ENCODE results near the gene ADAM12. TPM values are rescaled to one million over a fixed set of nuclear protein-coding genes. Genes with fewer than 3 reads are reported as not detected.

Gene ADAM12
- total RNA-seq, 1 experiment from 2014 or later: not detected

DNA sequence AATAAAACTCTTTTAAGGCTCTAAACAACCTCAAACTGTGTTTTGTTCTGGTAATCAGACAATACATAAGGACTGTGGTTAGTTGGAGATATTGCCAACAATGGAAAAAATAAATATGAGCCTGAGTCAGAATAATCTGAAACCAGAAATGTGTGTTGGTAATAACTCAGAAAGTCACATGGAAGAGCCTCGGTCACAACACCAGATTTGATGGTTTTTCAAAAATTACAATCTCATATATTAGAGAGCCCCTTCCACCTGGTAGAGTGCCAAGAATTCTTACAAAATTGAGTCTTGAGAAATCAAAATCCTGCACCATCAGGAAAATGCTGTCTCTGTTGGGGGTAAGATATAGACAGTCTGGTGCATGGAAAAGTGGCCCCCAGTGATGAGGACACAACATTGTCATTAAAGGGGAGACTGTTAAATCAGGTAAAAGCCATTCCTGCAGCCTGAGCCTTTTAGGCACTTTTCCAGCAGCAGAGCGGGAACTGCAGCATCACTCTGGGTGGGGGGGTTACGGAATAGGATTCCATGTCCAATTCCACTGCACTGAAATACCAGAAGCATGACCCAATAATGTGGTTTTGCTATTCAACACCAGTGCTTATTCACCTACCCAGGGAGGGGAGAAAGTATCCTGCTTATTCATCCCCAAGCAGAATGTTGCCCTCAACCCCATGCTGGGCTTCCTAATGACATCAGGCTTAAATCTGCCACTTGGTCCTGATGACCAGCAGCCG lies 9.5 kb upstream of the ADAM12 start:
- H3K9ac ChIP-seq (ENCODE audit: low read length): no peak overlapping the region
- no peaks in the 10 kb centered on the region for H4K20me1 ChIP-seq (ENCODE audit: insufficient read depth, low read depth, low read length)
- no peaks in the 10 kb centered on the region for H3K9me3 ChIP-seq (ENCODE audit: low read length)
- no peak for DNase-seq
- H3K9me2 ChIP-seq (replicated peaks; ENCODE audit: insufficient read depth, low read length): no peaks in the 10 kb centered on the region
- H3K4me1 ChIP-seq (ENCODE audit: low read length): no peaks in the 10 kb centered on the region
- no peaks in the 10 kb centered on the region for H3K79me2 ChIP-seq (ENCODE audit: low read length)
- H3K4me3 ChIP-seq (ENCODE audit: low read length): no peak overlapping the region
- no peak overlapping the region for H3K4me2 ChIP-seq (ENCODE audit: low read depth, low read length, poor library complexity, severe bottlenecking)
- H3K36me3 ChIP-seq (ENCODE audit: insufficient read depth, low read length): no peaks in the 10 kb centered on the region
- no peak overlapping the region for H2AFZ ChIP-seq (ENCODE audit: low read length)
- no peak overlapping the region for H3K27ac ChIP-seq (ENCODE audit: low read length)
- no peaks in the 10 kb centered on the region for H3K27me3 ChIP-seq (ENCODE audit: low read length)

DNA sequence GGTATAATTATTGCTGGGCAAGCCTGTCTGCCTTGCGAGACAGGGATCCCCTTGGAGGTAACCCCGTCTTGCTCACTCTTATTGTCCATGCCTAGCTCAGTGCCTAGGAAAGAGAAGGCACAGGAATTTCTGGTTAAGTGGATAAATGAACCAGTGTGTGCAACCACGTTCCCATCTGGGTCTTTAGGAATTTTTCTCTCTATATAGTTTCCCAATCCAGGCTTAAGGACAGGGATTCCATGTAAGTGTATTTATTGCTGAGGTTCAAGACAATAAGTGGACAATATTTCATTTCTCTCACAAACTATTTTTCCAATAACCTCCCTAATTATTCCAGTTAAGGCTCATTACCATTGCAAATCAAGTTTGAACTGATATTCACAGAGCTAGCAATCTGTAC lies 8.9 kb upstream of the ADAM12 start:
- Histone ChIP-seq H3K4me3 (ENCODE audit: low read length) (no peak overlapping the region), H3K79me2 (ENCODE audit: low read length) (no peaks in the 10 kb centered on the region), H2AFZ (ENCODE audit: low read length) (no peak overlapping the region), H3K27me3 (ENCODE audit: low read length) (no peaks in the 10 kb centered on the region), H3K36me3 (ENCODE audit: insufficient read depth, low read length) (no peaks in the 10 kb centered on the region), H4K20me1 (ENCODE audit: insufficient read depth, low read depth, low read length) (no peaks in the 10 kb centered on the region), H3K9ac (ENCODE audit: low read length) (no peak overlapping the region), H3K27ac (ENCODE audit: low read length) (no peak overlapping the region), H3K4me2 (ENCODE audit: low read depth, low read length, poor library complexity, severe bottlenecking) (no peak overlapping the region), H3K9me3 (ENCODE audit: low read length) (no peaks in the 10 kb centered on the region), H3K9me2 (replicated peaks; ENCODE audit: insufficient read depth, low read length) (no peaks in the 10 kb centered on the region), H3K4me1 (ENCODE audit: low read length) (no peaks in the 10 kb centered on the region)
- DNase-seq: no peak

DNA sequence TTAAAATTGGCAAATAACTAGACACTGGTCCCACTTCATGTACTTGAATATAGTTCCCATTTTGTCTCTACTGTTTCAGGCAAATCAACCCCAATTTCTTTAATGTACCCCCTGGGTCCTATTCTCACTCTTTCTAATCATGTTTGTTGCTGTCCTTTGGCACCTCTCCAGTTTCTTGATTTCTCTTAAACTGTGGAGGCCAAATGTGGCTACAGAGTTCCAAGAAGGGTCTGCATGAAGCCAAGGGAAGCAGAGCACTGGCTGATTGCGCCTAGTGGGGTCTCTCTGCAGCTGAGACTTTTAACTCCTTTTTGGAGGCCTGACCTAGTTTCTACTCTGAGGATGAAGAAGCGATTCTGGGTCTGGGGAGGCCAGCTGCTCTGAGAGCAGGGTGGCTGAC lies 6.7 kb upstream of the ADAM12 start:
- Histone ChIP-seq H3K36me3 (ENCODE audit: insufficient read depth, low read length) (no peaks in the 10 kb centered on the region), H3K4me1 (ENCODE audit: low read length) (no peaks in the 10 kb centered on the region), H3K27ac (ENCODE audit: low read length) (no peak overlapping the region), H3K4me2 (ENCODE audit: low read depth, low read length, poor library complexity, severe bottlenecking) (no peak overlapping the region), H3K9me2 (replicated peaks; ENCODE audit: insufficient read depth, low read length) (no peaks in the 10 kb centered on the region), H3K9me3 (ENCODE audit: low read length) (no peaks in the 10 kb centered on the region), H3K27me3 (ENCODE audit: low read length) (no peaks in the 10 kb centered on the region), H3K9ac (ENCODE audit: low read length) (no peak overlapping the region), H2AFZ (ENCODE audit: low read length) (no peak overlapping the region), H3K4me3 (ENCODE audit: low read length) (no peak overlapping the region), H3K79me2 (ENCODE audit: low read length) (no peaks in the 10 kb centered on the region), H4K20me1 (ENCODE audit: insufficient read depth, low read depth, low read length) (no peaks in the 10 kb centered on the region)
- no peak for DNase-seq

DNA sequence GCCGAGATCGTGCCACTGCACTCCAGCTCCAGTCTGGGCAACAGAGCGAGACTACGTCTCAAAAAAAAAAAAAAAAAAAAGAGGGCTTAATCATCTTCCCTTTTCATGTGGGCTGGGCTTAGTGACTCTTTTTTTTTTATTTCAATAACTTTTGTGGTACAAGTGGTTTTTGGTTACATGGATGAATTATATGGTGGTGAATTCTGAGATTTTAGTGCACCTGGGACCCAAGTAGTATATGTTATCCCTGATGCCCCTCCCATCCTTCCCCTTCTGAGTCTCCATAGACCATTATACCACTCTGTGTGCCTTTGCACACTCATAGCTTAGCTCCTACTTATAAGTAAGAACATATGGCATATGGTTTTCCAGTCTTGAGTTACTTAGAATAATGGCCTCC lies 4.8 kb upstream of the ADAM12 start:
- Histone ChIP-seq H3K27me3 (ENCODE audit: low read length) (no peaks in the 10 kb centered on the region), H3K4me2 (ENCODE audit: low read depth, low read length, poor library complexity, severe bottlenecking) (no peak overlapping the region), H2AFZ (ENCODE audit: low read length) (no peak overlapping the region), H3K27ac (ENCODE audit: low read length) (no peak overlapping the region), H3K9me3 (ENCODE audit: low read length) (no peaks in the 10 kb centered on the region), H3K79me2 (ENCODE audit: low read length) (no peaks in the 10 kb centered on the region), H4K20me1 (ENCODE audit: insufficient read depth, low read depth, low read length) (no peaks in the 10 kb centered on the region), H3K9me2 (replicated peaks; ENCODE audit: insufficient read depth, low read length) (no peaks in the 10 kb centered on the region), H3K4me1 (ENCODE audit: low read length) (no peaks in the 10 kb centered on the region), H3K4me3 (ENCODE audit: low read length) (no peak overlapping the region), H3K9ac (ENCODE audit: low read length) (no peak overlapping the region), H3K36me3 (ENCODE audit: insufficient read depth, low read length) (no peaks in the 10 kb centered on the region)
- no peak for DNase-seq

DNA sequence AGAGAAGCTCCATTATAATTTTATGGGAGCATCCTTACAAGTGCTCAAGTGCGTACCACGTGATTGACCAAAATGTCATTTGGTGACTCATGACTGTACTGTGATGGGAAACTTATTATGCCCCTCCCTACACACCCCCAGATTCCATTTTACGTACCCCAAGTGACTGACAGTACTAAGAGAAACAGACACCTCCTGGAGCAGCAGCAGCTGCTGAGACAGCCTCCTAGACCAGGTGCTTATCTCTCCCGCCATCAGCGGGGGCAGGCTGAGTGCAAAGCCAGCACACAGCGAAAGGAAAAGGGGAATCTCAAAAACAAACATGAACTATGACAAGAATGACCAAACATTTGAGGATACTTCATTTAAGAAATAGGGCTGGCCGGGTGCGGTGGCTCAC lies 4.2 kb upstream of the ADAM12 start:
- no peak overlapping the region for H3K27ac ChIP-seq (ENCODE audit: low read length)
- H3K9me2 ChIP-seq (replicated peaks; ENCODE audit: insufficient read depth, low read length): no peaks in the 10 kb centered on the region
- H3K4me2 ChIP-seq (ENCODE audit: low read depth, low read length, poor library complexity, severe bottlenecking): no peak overlapping the region
- no peaks in the 10 kb centered on the region for H3K9me3 ChIP-seq (ENCODE audit: low read length)
- no peak overlapping the region for H3K4me3 ChIP-seq (ENCODE audit: low read length)
- no peaks in the 10 kb centered on the region for H3K79me2 ChIP-seq (ENCODE audit: low read length)
- no peaks in the 10 kb centered on the region for H3K36me3 ChIP-seq (ENCODE audit: insufficient read depth, low read length)
- H3K27me3 ChIP-seq (ENCODE audit: low read length): no peaks in the 10 kb centered on the region
- H2AFZ ChIP-seq (ENCODE audit: low read length): no peak overlapping the region
- no peaks in the 10 kb centered on the region for H3K4me1 ChIP-seq (ENCODE audit: low read length)
- no peak overlapping the region for H3K9ac ChIP-seq (ENCODE audit: low read length)
- H4K20me1 ChIP-seq (ENCODE audit: insufficient read depth, low read depth, low read length): no peaks in the 10 kb centered on the region
- no peak for DNase-seq

DNA sequence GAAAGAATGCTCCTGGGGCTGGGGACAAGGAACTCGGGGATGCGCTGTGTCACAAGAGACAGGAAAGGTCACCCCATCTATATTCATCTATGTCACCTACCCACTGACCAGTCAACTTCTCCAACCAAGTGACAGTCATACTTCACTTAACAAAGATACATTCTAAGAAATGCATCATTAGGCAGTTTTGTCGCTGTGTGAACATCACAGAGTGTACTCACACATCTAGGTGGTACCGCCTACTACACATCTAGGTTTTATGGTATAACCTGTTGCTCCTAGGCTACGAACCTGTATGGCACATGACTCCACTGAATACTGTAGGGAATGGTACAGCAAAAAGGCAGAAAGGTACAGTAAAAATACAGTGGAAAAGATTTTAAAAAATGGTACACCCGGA lies 3.8 kb upstream of the ADAM12 start:
- Histone ChIP-seq H2AFZ (ENCODE audit: low read length) (no peak overlapping the region), H3K4me1 (ENCODE audit: low read length) (no peaks in the 10 kb centered on the region), H3K4me2 (ENCODE audit: low read depth, low read length, poor library complexity, severe bottlenecking) (no peak overlapping the region), H3K27ac (ENCODE audit: low read length) (no peak overlapping the region), H3K9me3 (ENCODE audit: low read length) (no peaks in the 10 kb centered on the region), H4K20me1 (ENCODE audit: insufficient read depth, low read depth, low read length) (no peaks in the 10 kb centered on the region), H3K36me3 (ENCODE audit: insufficient read depth, low read length) (no peaks in the 10 kb centered on the region), H3K9me2 (replicated peaks; ENCODE audit: insufficient read depth, low read length) (no peaks in the 10 kb centered on the region), H3K9ac (ENCODE audit: low read length) (no peak overlapping the region), H3K27me3 (ENCODE audit: low read length) (no peaks in the 10 kb centered on the region), H3K79me2 (ENCODE audit: low read length) (no peaks in the 10 kb centered on the region), H3K4me3 (ENCODE audit: low read length) (no peak overlapping the region)
- DNase-seq: no peak

DNA sequence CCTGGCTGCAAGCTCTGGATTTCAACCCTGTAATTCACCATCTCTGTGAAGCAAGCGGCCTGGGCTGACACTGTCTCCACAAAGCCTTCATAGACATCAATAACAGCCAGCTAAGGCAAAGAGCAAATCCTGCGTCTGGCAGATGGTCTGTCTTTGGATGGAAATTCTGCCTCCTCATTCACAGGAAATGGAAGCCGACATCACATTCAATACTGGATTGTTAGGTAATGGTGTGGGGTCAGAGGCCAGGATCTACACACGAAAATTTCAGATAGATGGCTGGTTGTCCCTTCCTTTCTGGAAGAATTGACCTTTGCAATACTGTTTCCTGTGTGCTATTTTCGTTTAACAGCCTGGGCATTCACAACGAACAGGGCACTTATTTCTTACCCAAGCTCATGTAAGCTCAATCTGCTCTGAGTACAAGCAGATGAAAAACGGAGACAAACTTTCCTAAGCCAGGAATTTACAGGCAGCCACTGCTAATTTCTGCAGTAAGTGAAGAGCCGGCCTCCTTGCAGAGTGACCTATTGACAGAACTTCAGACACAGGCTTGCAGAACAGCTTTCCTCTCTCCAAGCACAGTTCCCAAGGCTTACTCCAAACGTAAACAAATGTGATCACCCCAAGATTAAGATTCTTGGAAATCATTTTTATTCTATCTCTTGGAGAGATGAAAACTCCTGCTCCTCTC lies 3.1 kb upstream of the ADAM12 start:
- H4K20me1 ChIP-seq (ENCODE audit: insufficient read depth, low read depth, low read length): no peaks in the 10 kb centered on the region
- no peak overlapping the region for H3K4me2 ChIP-seq (ENCODE audit: low read depth, low read length, poor library complexity, severe bottlenecking)
- H3K36me3 ChIP-seq (ENCODE audit: insufficient read depth, low read length): no peaks in the 10 kb centered on the region
- H2AFZ ChIP-seq (ENCODE audit: low read length): no peak overlapping the region
- no peaks in the 10 kb centered on the region for H3K9me3 ChIP-seq (ENCODE audit: low read length)
- no peak overlapping the region for H3K27ac ChIP-seq (ENCODE audit: low read length)
- no peaks in the 10 kb centered on the region for H3K79me2 ChIP-seq (ENCODE audit: low read length)
- H3K4me3 ChIP-seq (ENCODE audit: low read length): no peak overlapping the region
- H3K4me1 ChIP-seq (ENCODE audit: low read length): no peaks in the 10 kb centered on the region
- no peaks in the 10 kb centered on the region for H3K9me2 ChIP-seq (replicated peaks; ENCODE audit: insufficient read depth, low read length)
- no peak overlapping the region for H3K9ac ChIP-seq (ENCODE audit: low read length)
- no peak for DNase-seq
- no peaks in the 10 kb centered on the region for H3K27me3 ChIP-seq (ENCODE audit: low read length)

DNA sequence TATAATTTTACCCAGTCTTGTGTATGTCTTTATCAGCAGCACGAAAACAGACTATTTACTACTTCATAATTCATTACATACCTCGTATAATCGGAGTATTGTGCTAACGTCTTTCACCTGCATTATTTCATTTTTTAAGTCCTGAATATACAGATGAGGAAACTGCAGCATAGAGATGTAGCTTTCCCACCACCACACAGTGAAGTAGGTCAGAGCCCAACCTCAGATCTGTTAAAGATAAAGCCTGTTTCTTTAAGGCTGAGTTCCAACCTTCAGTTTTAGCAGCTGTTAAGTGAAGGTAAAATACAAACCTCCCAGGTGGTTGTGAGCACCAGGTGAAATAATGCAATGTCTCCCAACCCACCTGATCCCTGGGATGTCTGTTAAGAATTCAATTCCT lies 2.0 kb upstream of the ADAM12 start:
- H4K20me1 ChIP-seq (ENCODE audit: insufficient read depth, low read depth, low read length): no peaks in the 10 kb centered on the region
- H3K9me2 ChIP-seq (replicated peaks; ENCODE audit: insufficient read depth, low read length): no peaks in the 10 kb centered on the region
- H3K4me1 ChIP-seq (ENCODE audit: low read length): no peaks in the 10 kb centered on the region
- no peaks in the 10 kb centered on the region for H3K27me3 ChIP-seq (ENCODE audit: low read length)
- H3K9ac ChIP-seq (ENCODE audit: low read length): no peak overlapping the region
- no peaks in the 10 kb centered on the region for H3K9me3 ChIP-seq (ENCODE audit: low read length)
- no peak overlapping the region for H2AFZ ChIP-seq (ENCODE audit: low read length)
- no peak overlapping the region for H3K4me3 ChIP-seq (ENCODE audit: low read length)
- H3K79me2 ChIP-seq (ENCODE audit: low read length): no peaks in the 10 kb centered on the region
- no peak overlapping the region for H3K4me2 ChIP-seq (ENCODE audit: low read depth, low read length, poor library complexity, severe bottlenecking)
- no peak overlapping the region for H3K27ac ChIP-seq (ENCODE audit: low read length)
- H3K36me3 ChIP-seq (ENCODE audit: insufficient read depth, low read length): no peaks in the 10 kb centered on the region
- no peak for DNase-seq
